Erythroblast (primary cell): Measurements from ENCODE around the gene MKLN1.

Source experiments
- GATA1 ChIP-seq: IDR thresholded peaks from 2 replicates; pipeline ENCODE4 v1.6.1; 2011; ENCODE audit warnings: low read depth, mild to moderate bottlenecking, control low read depth, low read length, moderate library complexity
- POLR2A ChIP-seq: IDR thresholded peaks from 2 replicates; pipeline ENCODE4 v1.6.1; 2011; ENCODE audit warnings: mild to moderate bottlenecking, low read length

DNA sequence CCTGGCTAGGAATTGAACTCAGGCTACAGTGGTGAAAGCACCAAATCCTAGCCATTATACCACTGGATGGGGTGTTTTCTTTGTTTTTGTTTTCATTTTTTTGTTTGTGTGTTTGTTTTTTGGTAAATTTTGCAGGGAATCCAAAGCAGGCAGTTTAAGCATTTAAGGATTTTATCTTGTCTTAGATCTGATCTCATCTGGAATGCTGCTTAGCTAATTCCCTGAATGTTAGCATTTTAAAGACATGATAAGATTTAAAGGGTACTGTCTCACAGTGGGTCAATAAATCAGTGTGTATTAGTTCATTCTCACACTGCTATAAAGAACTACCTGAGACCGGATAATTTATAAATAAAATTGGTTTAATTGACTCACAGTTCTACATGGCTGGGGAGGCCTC, 5.6 kb upstream of the MKLN1 start:
- no peak for TF ChIP-seq POLR2A
- TF ChIP-seq GATA1 = no peak
